Dermis microvascular lymphatic vessel endothelial cell (primary cell): ENCODE results near the gene ZC2HC1B. TPM values are rescaled to one million over a fixed set of nuclear protein-coding genes. Genes with fewer than 3 reads are reported as not detected.

Source experiments
- DNase-seq, 2 donors: peaks; one replicate each; pipeline versions ENCODE4 v3.0.0 to v3.0.0-alpha.2; 2010; ENCODE audit warnings: low read depth in 2 of 2
- total RNA-seq: library from RNA; depleted of rRNA; stranded (reverse); fragments of >200 nt; gene quantifications from 2 replicates; pipeline ENCODE4 v1.2.1, GENCODE V29; 2014

The ZC2HC1B gene
- total RNA-seq, 1 donor from 2014 or later: not detected

GRCh38 chr6:143934331-143934730, 70.1 kb downstream of the ZC2HC1B start:
- DNase-seq: no peak

DNA sequence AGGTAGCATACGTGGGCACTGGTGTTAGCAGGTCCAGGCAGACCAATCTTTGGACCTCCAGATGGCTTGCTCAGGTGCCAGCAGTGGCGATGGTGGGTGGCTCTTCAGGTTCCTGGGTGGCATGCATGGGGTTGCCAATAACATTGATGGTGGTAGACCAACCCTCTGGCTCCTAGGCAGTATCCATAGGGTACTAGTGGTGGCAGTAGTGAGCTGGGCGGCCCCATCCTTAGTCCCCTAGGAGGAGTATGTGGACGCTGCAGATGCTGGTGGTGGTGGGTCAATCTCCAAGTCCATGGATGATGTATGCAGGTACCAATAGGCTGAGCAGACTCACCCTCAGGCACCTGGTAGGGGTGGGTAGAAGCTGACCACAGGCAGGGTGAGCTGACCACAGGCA, 70.6 kb downstream of the ZC2HC1B start:
- no peak for DNase-seq

DNA sequence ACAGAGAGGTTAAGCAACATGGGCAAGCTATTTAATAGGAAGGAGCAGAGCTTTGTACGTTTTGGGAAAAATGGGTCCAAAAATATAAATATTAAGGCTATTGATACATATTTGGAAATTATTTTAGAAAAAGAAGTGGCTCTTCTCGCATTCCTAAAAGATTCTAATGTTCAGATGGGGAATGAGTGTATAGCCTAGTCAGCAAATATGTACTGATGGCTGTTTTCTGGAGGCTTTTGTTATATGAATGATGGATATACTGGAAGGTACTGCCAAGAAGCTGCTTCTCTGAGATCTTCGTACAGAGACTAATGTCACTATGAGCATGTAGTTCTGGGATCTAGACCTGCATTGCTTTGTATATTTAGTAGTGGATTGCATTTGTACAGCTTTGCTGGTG, 72.1 kb downstream of the ZC2HC1B start:
- no peak for DNase-seq

DNA sequence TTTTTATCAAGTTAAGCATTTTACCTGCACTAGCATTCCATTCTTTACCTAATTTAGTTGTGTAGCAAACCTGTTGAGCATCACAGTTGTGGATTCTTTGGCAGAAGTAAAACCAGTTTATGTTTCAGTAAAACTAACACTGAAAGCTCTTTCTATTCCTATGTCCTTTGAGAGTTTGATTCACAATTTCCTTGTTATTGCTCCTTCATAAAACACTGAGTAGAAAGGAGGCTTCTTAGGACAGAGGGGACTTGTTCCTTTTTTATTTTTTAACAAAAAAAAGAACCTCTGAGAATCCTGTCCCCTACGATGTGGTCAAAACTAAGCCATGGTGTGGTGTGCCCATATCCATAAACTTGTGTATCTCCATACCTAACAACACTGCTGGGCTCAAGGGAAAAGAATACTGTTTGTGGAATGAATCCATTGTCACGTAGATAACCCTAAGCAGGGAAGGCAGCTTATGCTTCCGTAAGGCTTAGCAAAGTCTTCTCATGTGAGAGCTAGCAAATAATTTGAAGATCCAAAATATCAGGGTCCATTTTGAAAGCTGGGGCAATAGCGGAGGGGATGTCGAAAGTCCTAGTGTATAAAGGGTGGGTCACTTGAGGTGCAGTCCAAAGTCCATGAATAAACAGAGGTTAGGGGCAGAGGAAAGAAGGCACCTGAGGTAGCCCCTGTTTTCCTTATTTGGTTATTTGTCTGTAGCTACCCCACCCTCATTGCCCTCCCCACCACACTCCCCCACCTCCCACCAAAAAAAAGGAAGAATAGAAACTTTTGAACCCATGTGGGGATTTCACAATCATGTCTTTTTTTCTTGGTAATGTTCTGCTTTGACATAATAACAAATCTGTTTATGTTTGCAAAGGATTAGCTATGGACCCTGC, 72.7 kb downstream of the ZC2HC1B start:
- no peak for DNase-seq

GRCh38 chr6:143937668-143937970, 73.3 kb downstream of the ZC2HC1B start:
- DNase-seq: no peak

GRCh38 chr6:143939364-143939763, 75.1 kb downstream of the ZC2HC1B start:
- peak in 1 of 2 donors; percentile 12 for DNase-seq

DNA sequence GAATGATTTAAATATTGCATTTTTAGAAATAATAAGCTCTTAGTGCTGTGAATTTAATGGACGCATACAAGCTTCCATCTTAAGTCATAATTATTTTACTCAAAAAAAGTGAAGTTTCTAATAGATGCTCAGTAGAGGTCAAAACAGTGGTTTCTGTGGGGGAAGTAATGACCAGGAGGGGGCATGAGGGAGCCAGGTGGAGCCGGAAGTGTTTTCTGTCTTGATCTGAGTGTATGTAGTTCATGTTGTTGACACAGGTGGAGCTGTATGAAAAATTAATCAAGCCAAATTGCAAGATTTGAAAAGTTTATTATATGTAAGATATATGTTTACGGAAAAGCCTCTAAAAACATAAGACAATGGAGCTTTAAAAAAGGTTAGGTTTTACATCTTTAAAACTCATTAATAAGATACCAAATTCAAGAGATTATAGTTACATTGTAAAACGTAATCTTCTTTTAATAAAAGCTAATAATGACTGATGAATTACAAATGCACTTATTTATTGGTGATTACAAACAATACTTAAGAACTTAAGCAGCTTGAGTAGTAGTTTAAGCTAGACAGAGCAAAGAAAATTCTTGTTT, 75.8 kb downstream of the ZC2HC1B start:
- peak; percentile 9 to 52 for DNase-seq

DNA sequence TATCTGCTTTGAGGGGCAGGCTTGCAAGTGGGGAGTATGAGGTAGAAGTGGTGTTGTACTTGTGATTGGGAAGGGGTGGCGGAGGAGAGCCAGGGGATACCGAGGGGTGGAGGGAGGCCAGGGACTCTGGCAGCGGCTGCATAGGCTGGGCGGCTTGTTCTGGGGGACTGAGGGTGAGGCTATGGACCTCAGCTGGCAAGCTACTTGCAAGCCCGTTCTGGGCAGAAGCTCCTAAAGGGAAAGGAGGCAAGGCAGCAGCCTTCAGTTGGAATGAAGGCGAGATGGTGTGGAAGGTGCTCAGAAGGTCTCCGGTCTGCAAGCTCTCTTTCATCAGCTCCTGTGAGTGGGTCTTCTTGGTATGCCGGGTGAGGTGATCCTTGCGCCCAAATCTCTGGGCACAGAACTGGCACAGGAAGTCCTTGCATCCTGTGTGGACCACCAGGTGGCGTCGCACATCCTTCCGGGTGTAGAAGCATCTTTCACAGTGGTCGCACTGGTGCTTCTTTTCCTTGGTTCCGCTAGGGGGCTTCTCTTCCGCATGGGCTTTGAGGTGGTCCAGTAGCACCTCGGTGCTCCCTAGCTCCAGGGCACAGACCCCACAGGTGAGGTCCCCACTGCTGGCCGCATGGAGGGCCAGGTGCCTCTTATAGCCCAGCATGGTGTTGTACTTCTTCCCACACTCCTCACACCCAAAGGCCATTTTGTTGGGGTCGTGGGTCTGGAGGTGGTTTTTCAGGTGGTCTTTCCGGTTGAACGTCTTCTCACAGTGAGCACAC, 77.8 kb downstream of the ZC2HC1B start:
- DNase-seq: peak in 1 of 2 donors; percentile 12

DNA sequence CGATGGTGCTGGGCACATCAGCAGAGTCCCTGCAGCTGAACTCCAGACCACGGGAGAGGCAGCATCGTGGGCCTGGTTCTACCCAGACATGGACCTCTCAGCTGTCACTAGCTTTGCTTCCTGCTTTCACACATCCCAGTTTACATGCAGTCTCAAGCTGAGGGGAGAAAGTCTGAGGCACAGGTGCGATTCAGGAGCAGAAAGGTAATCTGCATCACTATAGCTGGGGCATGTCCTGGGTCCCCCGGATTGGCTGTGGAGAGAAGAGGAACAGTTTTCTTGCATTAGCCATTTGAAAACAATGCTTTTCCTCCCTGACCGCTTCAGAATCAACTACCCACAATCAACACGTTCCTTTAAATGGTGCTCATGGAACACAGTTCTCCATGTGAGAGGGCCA, 83.9 kb downstream of the ZC2HC1B start:
- no peak for DNase-seq

- DNase-seq: no peak
Observed at GRCh38 chr6:143949535-143949934, 85.3 kb downstream of the ZC2HC1B start.

DNA sequence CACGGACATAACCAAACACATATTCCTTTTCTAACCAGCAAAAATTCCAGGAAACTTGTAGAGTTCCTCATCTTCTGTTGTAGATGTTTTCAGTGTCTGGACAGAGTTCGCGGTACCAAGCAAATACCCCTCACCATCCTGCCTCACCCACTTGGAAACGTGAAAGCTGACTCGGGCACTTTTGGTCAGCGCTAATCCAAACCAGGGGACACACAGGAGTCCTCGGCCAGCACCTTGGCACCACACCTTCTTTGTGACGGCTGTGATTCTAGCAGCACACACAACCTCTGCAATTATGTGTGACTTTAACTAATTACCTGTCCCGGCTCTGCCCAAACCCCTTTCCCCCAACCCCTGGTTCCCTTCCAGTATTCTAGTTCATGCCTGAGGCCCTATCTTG, 85.7 kb downstream of the ZC2HC1B start:
- no peak for DNase-seq

DNA sequence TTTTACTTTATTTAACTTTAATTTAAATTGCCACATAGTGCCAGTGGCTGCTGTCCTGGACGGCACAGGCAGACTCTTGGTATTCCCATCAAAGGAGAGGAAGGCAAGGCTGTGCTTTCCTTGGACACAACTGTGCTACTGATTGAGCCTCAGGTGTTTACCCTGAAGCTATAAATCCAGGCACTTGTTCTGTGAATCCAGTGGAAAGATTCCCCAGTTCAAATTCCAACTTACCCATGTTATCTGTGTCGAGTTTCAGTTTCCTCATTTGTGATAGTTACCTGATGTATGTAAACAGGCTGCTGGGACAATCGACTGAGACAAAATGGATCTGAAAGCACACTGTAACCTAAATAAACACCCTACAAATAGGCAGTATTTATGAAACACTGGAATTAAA, 86.6 kb downstream of the ZC2HC1B start:
- DNase-seq: no peak

GRCh38 chr6:143952060-143952778, 87.9 kb downstream of the ZC2HC1B start:
- no peak for DNase-seq

DNA sequence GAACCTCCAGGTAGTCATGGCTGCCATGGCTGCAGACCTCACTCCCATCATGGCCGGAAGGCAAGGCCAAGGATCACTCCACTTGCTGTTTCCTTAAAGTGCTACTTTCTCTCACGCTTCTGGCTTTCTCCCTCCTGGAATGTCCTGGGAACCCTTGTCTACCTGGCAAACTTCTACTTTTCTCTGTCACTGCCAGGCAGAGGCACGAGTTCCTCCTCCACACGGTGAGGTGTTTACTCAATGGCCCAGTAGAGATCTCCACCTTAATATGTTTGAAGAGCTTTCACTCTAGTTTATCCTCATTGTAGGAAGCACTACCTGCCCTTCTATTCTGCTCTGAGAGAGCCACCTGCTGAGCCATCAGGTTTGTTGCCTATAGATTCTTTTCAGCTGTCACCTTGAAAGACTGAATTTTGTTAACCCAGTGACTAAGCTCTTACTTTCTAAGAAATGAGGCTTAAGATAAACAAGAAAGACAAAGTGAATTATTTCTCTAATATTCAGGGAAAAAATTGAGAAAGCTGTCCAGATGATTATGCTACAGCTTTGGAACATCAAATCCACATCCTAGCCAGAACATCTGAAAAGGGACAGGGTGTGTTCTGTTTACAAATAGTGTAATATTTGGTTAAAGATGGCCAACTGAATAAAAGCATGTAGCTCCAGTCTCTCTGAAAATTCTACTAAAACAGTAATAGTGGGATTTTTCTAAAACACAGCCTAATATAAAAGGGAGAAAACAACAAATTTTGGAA, 88.8 kb downstream of the ZC2HC1B start:
- no peak for DNase-seq

- no peak for DNase-seq
Observed at GRCh38 chr6:143953922-143954321, 89.6 kb downstream of the ZC2HC1B start.

DNA sequence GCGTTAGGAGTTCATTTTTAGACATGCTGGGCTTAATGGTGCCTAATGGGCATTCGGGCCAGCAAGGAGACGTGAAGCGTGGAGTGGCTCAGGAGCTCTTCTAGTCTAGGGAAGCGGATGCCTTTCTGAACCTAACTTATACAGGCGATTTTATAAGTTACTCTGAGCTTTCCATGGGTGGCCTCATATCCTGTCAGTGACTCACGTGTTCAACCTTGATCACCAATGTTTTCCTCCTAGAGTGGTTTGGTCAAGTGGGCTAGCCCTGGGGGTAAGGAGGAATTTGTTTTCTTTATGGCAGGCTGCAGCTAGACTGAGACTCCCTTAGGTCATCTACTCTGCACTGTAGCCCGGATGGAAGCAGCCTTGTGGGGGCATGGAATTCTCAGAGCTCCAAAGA, 91.7 kb downstream of the ZC2HC1B start:
- DNase-seq: no peak

- DNase-seq: no peak
Observed at GRCh38 chr6:143957679-143958274, 93.5 kb downstream of the ZC2HC1B start.

DNA sequence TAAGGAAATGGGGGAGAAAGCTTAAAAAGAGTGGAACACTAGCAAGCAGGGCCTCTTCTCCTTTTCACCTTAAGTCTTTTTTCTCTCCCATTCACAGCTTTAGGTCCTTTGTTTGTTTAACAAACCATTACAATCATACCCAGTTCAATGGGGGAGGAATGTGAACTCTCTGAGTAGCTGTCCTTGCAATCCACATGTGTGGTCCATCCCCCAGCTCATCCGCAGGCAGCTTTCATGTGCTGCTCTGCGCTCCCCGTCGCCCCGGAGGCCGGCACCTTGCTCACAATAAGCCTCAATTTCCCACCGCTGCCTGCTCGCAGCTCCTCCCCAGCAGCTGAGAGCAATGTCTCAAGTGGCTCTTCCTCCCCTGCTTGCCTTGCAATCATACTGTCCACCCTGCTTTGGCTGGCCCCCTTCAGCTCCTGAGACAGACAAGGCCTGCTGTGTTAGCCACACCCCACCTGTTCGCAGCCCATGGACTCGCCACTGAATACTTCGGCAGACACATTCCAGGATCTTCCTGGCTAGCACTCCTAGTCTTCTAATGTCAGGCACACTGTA, 94.6 kb downstream of the ZC2HC1B start:
- DNase-seq: no peak

GRCh38 chr6:143959927-143960326, 95.7 kb downstream of the ZC2HC1B start:
- no peak for DNase-seq

- DNase-seq: no peak
Observed at GRCh38 chr6:143961066-143961465, 96.8 kb downstream of the ZC2HC1B start.
